Brain pericyte (primary cell): ENCODE results near the gene PDCD4.
"Not testable (repeated sequence)": the region's sequence is repeated elsewhere in the genome, so short reads cannot be mapped to it uniquely, and the experiment has no call there.

Source experiments
- DNase-seq: peaks from one replicate; pipeline ENCODE4 v3.0.0-alpha.2; 2012; ENCODE audit warnings: low read depth, low spot score

PDCD4 gene

GRCh38 chr10:110861476-110861875 lies 10.3 kb upstream of the PDCD4 start:
- no peak for DNase-seq

GRCh38 chr10:110861930-110862649 lies 9.6 kb upstream of the PDCD4 start:
- DNase-seq: no peak

GRCh38 chr10:110862961-110863360 lies 8.8 kb upstream of the PDCD4 start:
- no peak for DNase-seq

GRCh38 chr10:110863361-110863760 lies 8.4 kb upstream of the PDCD4 start:
- DNase-seq: no peak

- no peak for DNase-seq
Observed at GRCh38 chr10:110863956-110864355, 7.8 kb upstream of the PDCD4 start.

- DNase-seq: no peak
Observed at GRCh38 chr10:110864662-110865140, 7.0 kb upstream of the PDCD4 start.

GRCh38 chr10:110865186-110865808 lies 6.4 kb upstream of the PDCD4 start:
- no peak for DNase-seq

- DNase-seq: no peak
Observed at GRCh38 chr10:110865809-110866482, 5.8 kb upstream of the PDCD4 start.

- not testable (repeated sequence) for DNase-seq
Observed at GRCh38 chr10:110867011-110867806, 4.5 kb upstream of the PDCD4 start.

GRCh38 chr10:110867807-110868465 lies 3.8 kb upstream of the PDCD4 start:
- DNase-seq: no peak

GRCh38 chr10:110868981-110869380 lies 2.7 kb upstream of the PDCD4 start:
- no peak for DNase-seq

- no peak for DNase-seq
Observed at GRCh38 chr10:110870823-110871297, 868 bp upstream of the PDCD4 start.

GRCh38 chr10:110872145-110872983 lies 636 bp downstream of the PDCD4 start:
- DNase-seq: no peak

GRCh38 chr10:110872984-110873923 lies 1.5 kb downstream of the PDCD4 start:
- no peak for DNase-seq

- DNase-seq: no peak
Observed at GRCh38 chr10:110873951-110874350, 2.2 kb downstream of the PDCD4 start.

- no peak for DNase-seq
Observed at GRCh38 chr10:110876000-110876399, 4.3 kb downstream of the PDCD4 start.

GRCh38 chr10:110876788-110877187 lies 5.1 kb downstream of the PDCD4 start:
- no peak for DNase-seq

- DNase-seq: no peak
Observed at GRCh38 chr10:110880012-110880411, 8.3 kb downstream of the PDCD4 start.

GRCh38 chr10:110881247-110881646 lies 9.5 kb downstream of the PDCD4 start:
- no peak for DNase-seq
